KMS-11 (cell line): ENCODE results near the gene KNOP1.

Source experiments
- H2AFZ ChIP-seq: fragments of 200-600 bp; sonication (generic); 2 replicates; pipeline ENCODE4 v1.6.1; 2016; ENCODE audit warnings: antibody characterized with exemption, mixed run types, low read depth
- H3K27ac ChIP-seq: fragments of 200-600 bp; sonication (generic); 2 replicates; pipeline ENCODE4 v1.6.1; 2016; ENCODE audit warnings: mild to moderate bottlenecking, mixed run types
- H3K27me3 ChIP-seq: fragments of 200-600 bp; sonication (generic); 2 replicates; pipeline ENCODE4 v1.6.1; 2017; ENCODE audit warnings: mild to moderate bottlenecking, low read depth, mixed run types, moderate library complexity; ENCODE audit not compliant: insufficient read depth
- H3K36me3 ChIP-seq: fragments of 200-600 bp; sonication (generic); 2 replicates; pipeline ENCODE4 v1.6.1; 2017; ENCODE audit warnings: mild to moderate bottlenecking, mixed run types; ENCODE audit not compliant: insufficient read depth
- H3K4me1 ChIP-seq: fragments of 200-600 bp; sonication (generic); 2 replicates; pipeline ENCODE4 v1.6.1; 2016; ENCODE audit warnings: mild to moderate bottlenecking, low read depth, mixed run types; ENCODE audit not compliant: poor library complexity, severe bottlenecking
- H3K4me2 ChIP-seq: fragments of 200-600 bp; sonication (generic); 2 replicates; pipeline ENCODE4 v1.7.0; 2016; ENCODE audit warnings: mild to moderate bottlenecking, mixed run types
- H3K4me3 ChIP-seq: fragments of 200-600 bp; sonication (generic); IDR thresholded peaks from 2 replicates; pipeline ENCODE4 v1.6.1; 2017; ENCODE audit warnings: low read depth, low read length, mixed read lengths; ENCODE audit not compliant: insufficient read depth
- H3K79me2 ChIP-seq: fragments of 200-600 bp; sonication (generic); 2 replicates; pipeline ENCODE4 v1.6.1; 2016; ENCODE audit warnings: low read depth, mixed run types; ENCODE audit not compliant: insufficient read depth
- H3K9ac ChIP-seq: fragments of 200-600 bp; sonication (generic); 2 replicates; pipeline ENCODE4 v1.6.1; 2016; ENCODE audit warnings: mild to moderate bottlenecking, mixed run types
- H4K20me1 ChIP-seq: fragments of 200-600 bp; sonication (generic); 2 replicates; pipeline ENCODE4 v1.6.1; 2016; ENCODE audit warnings: mild to moderate bottlenecking, mixed run types; ENCODE audit not compliant: insufficient read depth
- TF ChIP-seq, protein P1 (sequence below): fragments of 200-600 bp; sonication (generic); conservative IDR thresholded peaks from 2 replicates; pipeline ENCODE4 v1.6.1; 2017; ENCODE audit warnings: low read depth, mild to moderate bottlenecking, antibody characterized with exemption, low read length, moderate library complexity, mixed read lengths

KNOP1 gene

GRCh38 chr16:19749571-19750080 is 31.6 kb upstream of the KNOP1 start:
- H2AFZ ChIP-seq = no peak overlapping the region
- H4K20me1 ChIP-seq = no peaks in the 10 kb centered on the region
- H3K9ac ChIP-seq = no peak overlapping the region
- no peak overlapping the region for H3K4me3 ChIP-seq
- H3K36me3 ChIP-seq = no peaks in the 10 kb centered on the region
- TF ChIP-seq, protein P1, sequence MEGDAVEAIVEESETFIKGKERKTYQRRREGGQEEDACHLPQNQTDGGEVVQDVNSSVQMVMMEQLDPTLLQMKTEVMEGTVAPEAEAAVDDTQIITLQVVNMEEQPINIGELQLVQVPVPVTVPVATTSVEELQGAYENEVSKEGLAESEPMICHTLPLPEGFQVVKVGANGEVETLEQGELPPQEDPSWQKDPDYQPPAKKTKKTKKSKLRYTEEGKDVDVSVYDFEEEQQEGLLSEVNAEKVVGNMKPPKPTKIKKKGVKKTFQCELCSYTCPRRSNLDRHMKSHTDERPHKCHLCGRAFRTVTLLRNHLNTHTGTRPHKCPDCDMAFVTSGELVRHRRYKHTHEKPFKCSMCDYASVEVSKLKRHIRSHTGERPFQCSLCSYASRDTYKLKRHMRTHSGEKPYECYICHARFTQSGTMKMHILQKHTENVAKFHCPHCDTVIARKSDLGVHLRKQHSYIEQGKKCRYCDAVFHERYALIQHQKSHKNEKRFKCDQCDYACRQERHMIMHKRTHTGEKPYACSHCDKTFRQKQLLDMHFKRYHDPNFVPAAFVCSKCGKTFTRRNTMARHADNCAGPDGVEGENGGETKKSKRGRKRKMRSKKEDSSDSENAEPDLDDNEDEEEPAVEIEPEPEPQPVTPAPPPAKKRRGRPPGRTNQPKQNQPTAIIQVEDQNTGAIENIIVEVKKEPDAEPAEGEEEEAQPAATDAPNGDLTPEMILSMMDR = no peak
- H3K4me1 ChIP-seq = no peaks in the 10 kb centered on the region
- no peaks in the 10 kb centered on the region for H3K79me2 ChIP-seq
- H3K27me3 ChIP-seq = no peaks in the 10 kb centered on the region
- no peak overlapping the region for H3K4me2 ChIP-seq
- no peak overlapping the region for H3K27ac ChIP-seq

- Histone ChIP-seq H4K20me1 (no peaks in the 10 kb centered on the region), H3K79me2 (no peaks in the 10 kb centered on the region), H3K36me3 (no peaks in the 10 kb centered on the region), H3K4me2 (no peak overlapping the region), H3K9ac (no peak overlapping the region), H3K4me3 (no peak overlapping the region), H3K27ac (no peak overlapping the region), H3K4me1 (no peaks in the 10 kb centered on the region), H3K27me3 (no peaks in the 10 kb centered on the region), H2AFZ (no peak overlapping the region)
- TF ChIP-seq, protein P1 = no peak
Measured at GRCh38 chr16:19748389-19749168, 30.6 kb upstream of the KNOP1 start.

DNA sequence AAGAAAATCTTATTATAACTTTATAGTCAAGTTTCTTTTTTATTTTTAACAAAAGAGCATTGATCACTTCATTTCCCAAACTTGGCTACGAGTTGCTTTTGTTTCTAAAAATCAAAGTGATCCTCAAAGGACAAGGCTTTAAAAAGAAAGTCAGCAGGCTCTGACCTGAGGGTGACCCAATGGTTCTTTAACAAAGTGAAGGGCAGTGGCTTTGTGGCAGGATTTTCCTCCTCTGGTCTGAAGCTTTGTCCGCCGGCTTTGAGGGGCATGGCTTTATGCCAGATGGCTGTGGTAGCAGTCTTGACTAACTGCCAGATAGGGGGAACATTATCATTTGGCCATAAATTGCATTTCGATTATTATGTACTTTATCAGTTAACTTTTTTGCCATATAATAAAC is 28.5 kb upstream of the KNOP1 start:
- Histone ChIP-seq H3K27me3 (no peaks in the 10 kb centered on the region), H3K4me2 (no peak overlapping the region), H3K36me3 (no peaks in the 10 kb centered on the region), H2AFZ (no peak overlapping the region), H4K20me1 (no peaks in the 10 kb centered on the region), H3K79me2 (no peaks in the 10 kb centered on the region), H3K27ac (no peak overlapping the region), H3K4me1 (no peaks in the 10 kb centered on the region), H3K9ac (no peak overlapping the region), H3K4me3 (no peak overlapping the region)
- TF ChIP-seq, protein P1 = no peak

- Histone ChIP-seq H3K79me2 (no peaks in the 10 kb centered on the region), H3K9ac (no peak overlapping the region), H2AFZ (no peak overlapping the region), H3K4me3 (no peak overlapping the region), H3K27me3 (no peaks in the 10 kb centered on the region), H3K4me2 (no peak overlapping the region), H4K20me1 (no peaks in the 10 kb centered on the region), H3K4me1 (no peaks in the 10 kb centered on the region), H3K36me3 (no peaks in the 10 kb centered on the region), H3K27ac (no peak overlapping the region)
- TF ChIP-seq, protein P1 = no peak
Measured at GRCh38 chr16:19745286-19746010, 27.4 kb upstream of the KNOP1 start.
